Endothelial cell of umbilical vein (primary cell): ENCODE results near the gene TBX4. TPM values are rescaled to one million over a fixed set of nuclear protein-coding genes. Genes with fewer than 3 reads are reported as not detected.

Experiments
- BruUV-seq: library from RNA; stranded (reverse); fragments of 400-500 nt; replicated peaks from 2 replicates; lab custom pipeline; 2021; lab: Mats Ljungman, UMichigan
- CTCF ChIA-PET: fragments of 300-600, 350-600 bp; sonication (Branson Sonifier 250); formaldehyde crosslinking; loops from one replicate; lab custom pipeline; 2021; ENCODE audit warnings: antibody characterized with exemption, inconsistent platforms; lab: Charles Lee
- POLR2A ChIA-PET: fragments of 300-600, 350-600 bp; sonication (Branson Sonifier 250); formaldehyde crosslinking; loops from one replicate; lab custom pipeline; 2021; ENCODE audit warnings: antibody characterized with exemption, inconsistent platforms; lab: Charles Lee
- DNase-seq: peaks from one replicate; pipeline ENCODE4 v3.0.0-alpha.2; 2011; ENCODE audit warnings: low read depth, low spot score
- FAIRE-seq: peaks from 2 replicates; lab custom pipeline; 2011; peaks lifted over from hg19 to GRCh38; lab: Jason Lieb, UNC
- H2AFZ ChIP-seq: 2 replicates; pipeline ENCODE4 v1.6.0; 2012; ENCODE audit warnings: low read depth, low read length, control low read depth, inconsistent platforms
- H3K27ac ChIP-seq: 2 replicates; pipeline ENCODE4 v1.5.1; 2011; ENCODE audit warnings: low read depth, mild to moderate bottlenecking, control low read depth, low read length, moderate library complexity; ENCODE audit not compliant: insufficient read depth
- H3K27me3 ChIP-seq, 2 experiments: 2 replicates each; pipeline versions ENCODE4 v1.6.0 to v1.6.1; 2011; ENCODE audit warnings: low read length in 2 of 2, mixed read lengths in 1 of 2; ENCODE audit not compliant: control insufficient read depth in 2 of 2, insufficient read depth in 2 of 2
- H3K36me3 ChIP-seq, 2 experiments: 2 replicates in 1 of 2; 3 replicates in 1 of 2; pipeline ENCODE4 v1.5.1; 2011; ENCODE audit warnings: low read length in 2 of 2, mild to moderate bottlenecking in 1 of 2, moderate library complexity in 1 of 2; ENCODE audit not compliant: control insufficient read depth in 2 of 2, insufficient read depth in 2 of 2; ENCODE audit errors: extremely low read depth in 1 of 2
- H3K4me1 ChIP-seq: 3 replicates; pipeline ENCODE4 v1.5.1; 2011; ENCODE audit warnings: mild to moderate bottlenecking, low read length; ENCODE audit not compliant: control insufficient read depth, insufficient read depth; ENCODE audit errors: extremely low read depth
- H3K4me2 ChIP-seq: 2 replicates; pipeline ENCODE4 v1.6.1; 2011; ENCODE audit warnings: low read length, control low read depth, mixed read lengths; ENCODE audit not compliant: insufficient read depth
- H3K4me3 ChIP-seq, 3 experiments: fragments of 200-600 bp in 1 of 3; sonication (generic), shearing (Covaris generic) in 1 of 3; replicated peaks in 1 of 3; 2 replicates each; pipeline ENCODE4 v1.5.1; 2011 to 2016; ENCODE audit warnings: control low read depth in 3 of 3, low read length in 3 of 3, mild to moderate bottlenecking in 2 of 3, inconsistent platforms in 1 of 3, low read depth in 1 of 3, moderate library complexity in 1 of 3; ENCODE audit not compliant: insufficient read depth in 1 of 3
- H3K79me2 ChIP-seq: 2 replicates; pipeline ENCODE4 v1.6.0; 2012; ENCODE audit warnings: low read length, inconsistent platforms; ENCODE audit not compliant: control insufficient read depth, insufficient read depth
- H3K9ac ChIP-seq: replicated peaks from 2 replicates; pipeline ENCODE3; 2011; ENCODE audit warnings: low read length, control low read depth; ENCODE audit not compliant: insufficient read depth; ENCODE audit errors: extremely low read depth
- H3K9me1 ChIP-seq: replicated peaks from 3 replicates; pipeline ENCODE4 v1.6.0; 2011; ENCODE audit warnings: mild to moderate bottlenecking, low read length; ENCODE audit not compliant: control insufficient read depth, insufficient read depth; ENCODE audit errors: extremely low read depth
- H3K9me3 ChIP-seq: replicated peaks from 2 replicates; pipeline ENCODE4 v1.5.1; 2012; ENCODE audit warnings: low read length, inconsistent platforms; ENCODE audit not compliant: control insufficient read depth, insufficient read depth
- H4K20me1 ChIP-seq: replicated peaks from 2 replicates; pipeline ENCODE3; 2011; ENCODE audit warnings: mild to moderate bottlenecking, low read length; ENCODE audit not compliant: control insufficient read depth, insufficient read depth; ENCODE audit errors: extremely low read depth
- EZH2 ChIP-seq: IDR thresholded peaks from 2 replicates; pipeline ENCODE4 v1.6.1; 2012; ENCODE audit warnings: borderline replicate concordance, low read depth, mild to moderate bottlenecking, moderate library complexity, low read length, inconsistent platforms; ENCODE audit not compliant: severe bottlenecking
- FOS ChIP-seq: IDR thresholded peaks from 2 replicates; pipeline ENCODE4 v1.6.1; 2011; ENCODE audit warnings: mild to moderate bottlenecking, low read length, moderate library complexity, borderline replicate concordance; ENCODE audit not compliant: insufficient read depth
- GATA2 ChIP-seq: IDR thresholded peaks from 2 replicates; pipeline ENCODE4 v1.7.0; 2011; ENCODE audit warnings: low read depth, mild to moderate bottlenecking, moderate library complexity, mixed read lengths, low read length; ENCODE audit not compliant: insufficient read length, insufficient read depth
- JUN ChIP-seq: IDR thresholded peaks from 2 replicates; pipeline ENCODE4 v1.6.1; 2011; ENCODE audit warnings: borderline replicate concordance, low read depth; ENCODE audit not compliant: insufficient read length, insufficient read depth
- MYC ChIP-seq: IDR thresholded peaks from one replicate; pipeline ENCODE4 v1.6.1; 2011; ENCODE audit warnings: mild to moderate bottlenecking, low read depth, low read length
- POLR2A ChIP-seq: IDR thresholded peaks from 2 replicates; pipeline ENCODE4 v1.6.1; 2012; ENCODE audit warnings: low read depth, mild to moderate bottlenecking, control low read depth, low read length
- POLR2AphosphoS5 ChIP-seq: IDR thresholded peaks from 2 replicates; pipeline ENCODE4 v1.6.1; 2012; ENCODE audit warnings: low read depth, mild to moderate bottlenecking, control low read depth, low read length, moderate library complexity; ENCODE audit not compliant: insufficient read depth
- dilution Hi-C: fragments of 300-500 bp; cut with MboI; formaldehyde crosslinking; loops from one replicate; pipeline ENCODE4 v1.15.0; 2019; ENCODE audit warnings: low sequenced_read_pairs; ENCODE audit not compliant: extremely low pct_ligation_motif_present
- intact Hi-C: fragments of 100-400 bp; cut with micrococcal nuclease; formaldehyde crosslinking; loops from one replicate; pipeline ENCODE4 v1.10.0; 2022
- polyA plus RNA-seq, 4 experiments: library from polyadenylated mRNA; depleted of rRNA in 3 of 4; stranded (reverse) in 3 of 4; unstranded in 1 of 4; fragments of >200 nt; gene quantifications; 2 replicates each; pipeline versions ENCODE4 v1.2.1 to v1.2.3, GENCODE V29; 2011 to 2012; ENCODE audit warnings: missing spikeins in 1 of 4
- total RNA-seq: library from RNA; stranded (reverse); gene quantifications from 2 replicates; pipeline ENCODE4 v1.2.3, GENCODE V29; 2021
- TF ChIP-seq, protein P1 (sequence below), 2 donors: IDR thresholded peaks; 1 replicate in 1 of 2; 2 replicates in 1 of 2; pipeline ENCODE4 v1.5.1; 2011; ENCODE audit warnings: low read length in 2 of 2, mild to moderate bottlenecking in 2 of 2, moderate library complexity in 2 of 2, control low read depth in 1 of 2, inconsistent platforms in 1 of 2, low read depth in 1 of 2; ENCODE audit not compliant: insufficient read depth in 1 of 2; ENCODE audit errors: extremely low read depth in 1 of 2
- TF ChIP-seq, protein P2 (sequence below): IDR thresholded peaks from 2 replicates; pipeline ENCODE4 v1.6.1; 2011; ENCODE audit not compliant: insufficient read depth, insufficient read length

The TBX4 gene
- total and polyA plus RNA-seq, 2 donors (not counting 3 experiments of a cell fraction or from before 2014, with no cell fraction given) = not detected

DNA sequence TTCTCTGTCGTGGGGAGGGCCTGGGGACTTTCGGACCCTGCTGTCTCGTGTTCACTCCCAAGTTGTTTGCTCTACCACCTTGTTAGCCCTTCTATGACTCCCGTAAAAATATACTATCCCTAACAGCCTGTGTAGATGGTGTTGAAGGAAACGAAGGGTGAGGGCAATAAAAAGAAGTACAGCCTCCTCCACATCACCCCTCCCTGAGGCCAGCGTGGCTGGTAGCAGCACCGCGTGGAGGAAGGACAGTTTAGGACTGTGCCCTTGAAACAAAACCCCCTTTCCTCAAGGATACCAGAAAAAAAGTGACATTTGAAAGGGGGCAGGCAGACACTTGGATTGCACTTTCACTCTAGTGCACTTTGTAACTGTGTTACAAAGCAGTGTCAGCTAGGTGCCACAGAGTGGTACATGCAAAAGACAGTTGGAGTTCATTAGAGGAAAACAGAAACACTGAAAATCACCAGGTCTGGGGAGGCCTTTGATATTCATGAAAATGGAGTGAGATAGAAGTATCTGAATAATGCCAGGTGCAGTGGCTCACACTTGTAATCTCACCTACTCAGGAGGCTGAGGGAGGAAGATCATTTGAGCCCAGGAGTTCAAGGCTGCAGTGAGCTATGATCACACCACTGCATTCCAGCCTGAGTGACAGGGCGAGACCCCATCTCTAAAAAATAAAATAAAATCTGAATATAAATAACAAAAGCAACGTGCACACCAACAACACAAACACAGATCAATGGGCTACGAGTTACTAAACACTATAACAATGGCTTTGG, 53.8 kb downstream of the TBX4 start:
- no peak for FAIRE-seq

More for the DNA sequence above, 53.8 kb downstream of the TBX4 start:
- no peak overlapping the region for H3K4me3 ChIP-seq
- H4K20me1 ChIP-seq = no peaks in the 10 kb centered on the region
- ChIA-PET POLR2A (no interaction called here), CTCF (no interaction called here)
- no peak for DNase-seq
- intact Hi-C loops = loop anchor here (1.0 kb wide), 1 partner anchor 8 kb away; no protein-coding TSS in a partner anchor
- no peaks in the 10 kb centered on the region for H3K79me2 ChIP-seq
- H3K9me3 ChIP-seq = no peaks in the 10 kb centered on the region
- H3K9me1 ChIP-seq = no peaks in the 10 kb centered on the region
- no peak overlapping the region for H3K27ac ChIP-seq
- no peak overlapping the region for H2AFZ ChIP-seq
- TF ChIP-seq POLR2A (no peak), EZH2 (no peak), MYC (no peak), FOS (no peak), GATA2 (no peak), POLR2AphosphoS5 (no peak), JUN (no peak)
- TF ChIP-seq, protein P1, sequence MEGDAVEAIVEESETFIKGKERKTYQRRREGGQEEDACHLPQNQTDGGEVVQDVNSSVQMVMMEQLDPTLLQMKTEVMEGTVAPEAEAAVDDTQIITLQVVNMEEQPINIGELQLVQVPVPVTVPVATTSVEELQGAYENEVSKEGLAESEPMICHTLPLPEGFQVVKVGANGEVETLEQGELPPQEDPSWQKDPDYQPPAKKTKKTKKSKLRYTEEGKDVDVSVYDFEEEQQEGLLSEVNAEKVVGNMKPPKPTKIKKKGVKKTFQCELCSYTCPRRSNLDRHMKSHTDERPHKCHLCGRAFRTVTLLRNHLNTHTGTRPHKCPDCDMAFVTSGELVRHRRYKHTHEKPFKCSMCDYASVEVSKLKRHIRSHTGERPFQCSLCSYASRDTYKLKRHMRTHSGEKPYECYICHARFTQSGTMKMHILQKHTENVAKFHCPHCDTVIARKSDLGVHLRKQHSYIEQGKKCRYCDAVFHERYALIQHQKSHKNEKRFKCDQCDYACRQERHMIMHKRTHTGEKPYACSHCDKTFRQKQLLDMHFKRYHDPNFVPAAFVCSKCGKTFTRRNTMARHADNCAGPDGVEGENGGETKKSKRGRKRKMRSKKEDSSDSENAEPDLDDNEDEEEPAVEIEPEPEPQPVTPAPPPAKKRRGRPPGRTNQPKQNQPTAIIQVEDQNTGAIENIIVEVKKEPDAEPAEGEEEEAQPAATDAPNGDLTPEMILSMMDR (IDR thresholded peaks at IDR 0.05; ENCODE audit: extremely low read depth in 1 of 2, insufficient read depth in 1 of 2, low read depth in 1 of 2, low read length in 2 of 2) = no peak
- TF ChIP-seq, protein P2, sequence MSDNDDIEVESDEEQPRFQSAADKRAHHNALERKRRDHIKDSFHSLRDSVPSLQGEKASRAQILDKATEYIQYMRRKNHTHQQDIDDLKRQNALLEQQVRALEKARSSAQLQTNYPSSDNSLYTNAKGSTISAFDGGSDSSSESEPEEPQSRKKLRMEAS = no peak
- no peak overlapping the region for H3K9ac ChIP-seq
- peaks cover 3 to 6% of the 10 kb centered on the region in 2 experiments for H3K27me3 ChIP-seq
- no peaks in the 10 kb centered on the region for H3K4me1 ChIP-seq
- no peak overlapping the region for H3K4me2 ChIP-seq
- BruUV-seq = no TSS peak
- H3K36me3 ChIP-seq = no peaks in the 10 kb centered on the region
- dilution Hi-C loops = no loop called here
